DND-41 (cell line): ENCODE results near the gene UBE2D3.

Source experiments
- CTCF ChIP-seq: IDR thresholded peaks from 2 replicates; pipeline ENCODE4 v1.5.1; 2012; ENCODE audit warnings: borderline replicate concordance, low read length, moderate library complexity, mild to moderate bottlenecking; ENCODE audit not compliant: poor library complexity, severe bottlenecking; ENCODE audit errors: extremely low read depth
- EZH2 ChIP-seq: IDR thresholded peaks from 3 replicates; pipeline ENCODE4 v1.6.1; 2012; ENCODE audit warnings: borderline replicate concordance, low read depth, mild to moderate bottlenecking, moderate library complexity, low read length, inconsistent platforms; ENCODE audit not compliant: severe bottlenecking

- TF ChIP-seq CTCF (no peak), EZH2 (no peak)
These were observed 42.3 kb upstream of the UBE2D3 start for GRCh38 chr4:102869569-102870197.
